Loucy (cell line): ENCODE data around the gene GRID2IP.

ENCODE experiments used
- CTCF ChIP-seq: fragments of 200-600 bp; sonication (generic); conservative IDR thresholded peaks from 2 replicates; pipeline ENCODE4 v1.5.1; 2014; ENCODE audit warnings: mild to moderate bottlenecking, antibody characterized with exemption, low read length
- EZH2phosphoT487 ChIP-seq: fragments of 200-600 bp; IDR thresholded peaks from 2 replicates; pipeline ENCODE4 v1.6.1; 2018; ENCODE audit warnings: antibody characterized with exemption, mild to moderate bottlenecking, moderate library complexity, borderline replicate concordance

GRCh38 chr7:6551016-6551511 lies at the start of gene GRID2IP:
- TF ChIP-seq CTCF (no peak), EZH2phosphoT487 (no peak)
